Central memory CD4-positive, alpha-beta T cell (primary cell): ENCODE data around the gene ADTRP.

Experiments used
- DNase-seq: peaks from one replicate; pipeline ENCODE4 v3.0.0; 2022

Gene ADTRP

GRCh38 chr6:11754625-11755271 lies 23.9 kb downstream of the ADTRP start:
- DNase-seq = no peak

GRCh38 chr6:11753798-11754197 lies 24.8 kb downstream of the ADTRP start:
- no peak for DNase-seq

DNA sequence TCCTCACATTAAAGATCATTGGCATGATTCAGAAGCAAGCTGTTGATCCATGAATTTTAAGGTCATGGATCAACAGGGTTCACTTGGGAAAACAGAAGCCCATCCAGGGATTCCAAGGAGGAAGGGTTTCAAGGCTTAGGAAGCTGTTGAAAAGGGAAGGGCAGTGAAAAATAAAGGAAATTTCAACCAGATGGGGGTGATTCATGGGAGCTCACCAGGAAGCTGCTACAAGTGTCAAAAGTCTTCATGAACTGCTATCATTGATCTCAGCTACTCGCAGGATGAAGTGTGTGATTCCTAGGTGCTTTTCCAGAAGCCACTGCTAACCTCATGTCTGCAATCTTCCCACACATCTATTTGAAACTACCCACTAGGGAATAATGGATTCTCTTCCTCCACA lies 26.2 kb downstream of the ADTRP start:
- no peak for DNase-seq

GRCh38 chr6:11750682-11751081 lies 27.9 kb downstream of the ADTRP start:
- DNase-seq = no peak

DNA sequence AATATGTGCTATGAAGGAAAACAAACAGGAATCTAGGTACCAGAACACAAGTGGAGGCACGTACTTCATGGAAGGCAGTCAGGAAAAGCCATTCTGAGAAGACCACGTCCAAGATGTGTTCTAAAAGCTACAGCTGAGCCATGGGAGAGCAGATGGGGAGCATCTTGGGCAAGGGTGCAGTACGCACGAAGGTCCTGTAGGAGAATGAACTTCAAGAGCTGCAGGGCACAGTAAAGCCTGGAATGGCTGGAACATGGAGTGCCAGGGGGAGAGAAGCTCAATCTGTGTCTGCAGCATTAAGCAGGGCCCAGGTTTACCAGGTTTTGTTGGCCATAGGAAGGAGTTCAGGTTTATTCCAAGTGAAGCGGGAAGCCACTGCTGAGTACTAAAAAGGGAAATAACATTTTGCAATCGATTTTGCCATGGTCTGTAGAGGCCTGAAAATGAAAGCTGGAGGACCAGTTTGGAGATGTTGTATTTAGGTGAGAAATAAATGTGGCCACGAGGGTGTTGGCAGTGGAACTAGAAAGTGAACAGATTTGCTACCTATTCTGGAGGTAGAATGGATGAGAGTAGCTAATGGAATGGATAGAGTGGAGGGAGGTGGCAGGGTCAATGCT lies 29.9 kb downstream of the ADTRP start:
- no peak for DNase-seq

DNA sequence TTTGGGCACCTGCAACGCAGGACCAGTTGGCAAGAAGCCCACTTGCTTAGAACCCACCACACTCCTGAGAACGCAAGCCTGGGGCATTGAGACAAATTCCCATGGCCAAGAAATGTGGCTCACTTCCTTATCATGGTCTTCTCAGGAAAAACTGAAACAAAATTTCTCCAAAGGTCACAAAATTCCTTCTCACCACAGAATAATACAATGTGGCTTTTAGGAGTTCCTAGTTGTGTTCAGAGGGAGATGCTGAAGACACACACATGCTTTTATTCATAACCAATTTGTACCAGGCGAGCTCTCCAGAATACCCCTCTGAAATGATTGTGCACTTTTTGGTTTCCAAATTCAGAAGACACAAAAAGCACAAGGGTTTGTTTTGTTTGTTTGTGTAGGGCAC lies 31.6 kb downstream of the ADTRP start:
- no peak for DNase-seq

DNA sequence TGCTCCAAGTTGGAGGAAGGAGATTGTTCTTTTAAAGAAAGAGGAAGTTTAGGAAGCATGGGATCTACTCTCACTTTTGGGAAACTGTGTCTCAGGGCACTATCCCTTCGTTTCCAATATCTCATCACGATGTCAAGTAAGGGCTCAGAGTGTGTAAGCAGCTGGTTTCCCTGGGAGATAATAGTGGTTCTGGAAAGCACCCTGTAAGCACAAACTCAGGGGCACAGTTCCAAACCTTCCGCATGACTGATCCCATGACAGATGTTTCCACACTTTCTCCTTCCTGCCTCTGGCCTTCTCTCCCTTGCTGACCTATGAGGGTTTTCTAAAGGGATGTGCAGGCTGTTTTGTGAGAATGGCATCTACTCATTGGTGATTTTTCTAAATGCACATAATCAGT lies 33.9 kb downstream of the ADTRP start:
- DNase-seq = no peak

DNA sequence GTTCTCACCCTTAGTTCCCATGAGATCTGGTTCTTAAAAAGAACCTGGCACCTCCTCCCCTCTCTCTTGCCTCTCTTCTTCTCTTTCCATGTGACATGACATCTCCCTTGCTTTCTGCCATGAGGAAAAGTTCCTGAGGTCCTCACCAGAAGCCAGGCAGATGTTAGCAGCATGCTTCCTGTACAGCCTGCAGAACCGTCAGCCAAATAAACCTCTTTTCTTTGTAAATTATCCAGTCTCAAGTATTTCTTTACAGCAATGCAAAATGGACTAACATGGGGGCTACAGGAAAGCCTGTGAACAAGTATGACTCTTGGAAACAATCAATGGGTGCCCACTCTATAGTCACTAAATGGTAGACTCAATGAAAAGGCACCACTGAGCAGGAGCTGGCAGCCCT lies 34.5 kb downstream of the ADTRP start:
- no peak for DNase-seq

GRCh38 chr6:11740875-11741274 lies 37.7 kb downstream of the ADTRP start:
- no peak for DNase-seq

- DNase-seq = no peak
Observed at GRCh38 chr6:11738661-11739375, 39.8 kb downstream of the ADTRP start.

GRCh38 chr6:11738234-11738633 lies 40.4 kb downstream of the ADTRP start:
- DNase-seq = no peak

DNA sequence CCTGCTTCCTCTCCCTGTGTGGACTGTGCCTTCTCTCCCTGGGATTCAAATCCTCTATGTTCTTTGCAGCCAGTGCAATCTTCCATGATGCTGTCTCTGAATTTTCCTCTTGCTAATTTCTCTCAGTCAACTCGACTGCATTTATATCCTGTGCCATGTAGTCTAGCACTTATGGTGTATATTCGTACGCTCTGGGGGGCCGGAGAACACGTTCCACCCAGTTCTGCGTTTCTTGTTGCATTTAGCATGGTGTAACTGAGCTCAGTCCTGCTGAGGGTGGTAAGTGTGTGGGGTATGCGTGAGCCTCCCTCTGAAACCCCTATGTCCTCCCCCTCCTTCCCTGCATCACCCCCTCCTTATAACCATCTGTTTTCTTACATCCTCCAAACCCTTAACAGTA lies 42.0 kb downstream of the ADTRP start:
- no peak for DNase-seq

- no peak for DNase-seq
Observed at GRCh38 chr6:11734861-11735613, 43.6 kb downstream of the ADTRP start.

GRCh38 chr6:11732036-11732631 lies 46.5 kb downstream of the ADTRP start:
- no peak for DNase-seq

GRCh38 chr6:11731423-11731822 lies 47.2 kb downstream of the ADTRP start:
- DNase-seq = no peak

DNA sequence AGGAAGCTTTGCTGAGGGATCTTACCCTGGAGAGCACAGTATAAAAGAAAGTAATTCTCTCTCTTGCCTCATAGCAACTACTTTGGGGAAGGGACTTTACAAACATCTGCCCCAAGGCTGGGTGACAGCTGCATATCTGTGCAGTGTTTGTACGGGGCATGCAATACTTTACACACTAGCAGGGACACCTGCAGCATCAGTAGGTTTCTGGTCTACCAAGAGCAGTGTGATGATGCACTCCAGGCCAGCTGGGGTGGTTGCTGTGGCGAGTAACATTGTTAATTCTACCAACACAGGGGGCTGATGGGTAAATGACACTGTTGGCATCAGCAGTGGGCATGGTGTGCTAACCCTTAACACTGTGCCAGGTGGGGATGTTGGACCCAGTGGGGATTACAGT lies 48.0 kb downstream of the ADTRP start:
- DNase-seq = no peak

DNA sequence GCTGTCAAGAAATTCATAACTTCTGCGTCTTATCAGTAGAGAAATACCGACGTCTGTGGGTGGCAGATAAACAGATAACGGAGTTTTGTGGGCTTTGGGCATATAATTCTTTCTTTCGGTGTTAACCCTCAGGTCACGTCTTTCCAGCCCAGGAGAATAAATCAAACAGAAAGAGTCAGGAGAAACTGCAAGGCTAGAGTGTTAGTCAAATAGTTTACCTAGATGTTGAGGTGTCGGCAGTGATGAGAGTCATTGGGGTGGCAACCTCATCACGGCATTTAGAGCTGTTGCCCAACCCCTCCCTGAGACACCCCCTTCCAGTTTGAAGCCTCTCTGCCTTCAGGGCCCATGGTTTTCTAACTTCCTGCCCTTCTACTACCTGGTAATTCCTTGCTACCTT lies 49.5 kb downstream of the ADTRP start:
- DNase-seq = peak; percentile 49

GRCh38 chr6:11727998-11728961 lies 50.3 kb downstream of the ADTRP start:
- DNase-seq = peak; percentile 42

DNA sequence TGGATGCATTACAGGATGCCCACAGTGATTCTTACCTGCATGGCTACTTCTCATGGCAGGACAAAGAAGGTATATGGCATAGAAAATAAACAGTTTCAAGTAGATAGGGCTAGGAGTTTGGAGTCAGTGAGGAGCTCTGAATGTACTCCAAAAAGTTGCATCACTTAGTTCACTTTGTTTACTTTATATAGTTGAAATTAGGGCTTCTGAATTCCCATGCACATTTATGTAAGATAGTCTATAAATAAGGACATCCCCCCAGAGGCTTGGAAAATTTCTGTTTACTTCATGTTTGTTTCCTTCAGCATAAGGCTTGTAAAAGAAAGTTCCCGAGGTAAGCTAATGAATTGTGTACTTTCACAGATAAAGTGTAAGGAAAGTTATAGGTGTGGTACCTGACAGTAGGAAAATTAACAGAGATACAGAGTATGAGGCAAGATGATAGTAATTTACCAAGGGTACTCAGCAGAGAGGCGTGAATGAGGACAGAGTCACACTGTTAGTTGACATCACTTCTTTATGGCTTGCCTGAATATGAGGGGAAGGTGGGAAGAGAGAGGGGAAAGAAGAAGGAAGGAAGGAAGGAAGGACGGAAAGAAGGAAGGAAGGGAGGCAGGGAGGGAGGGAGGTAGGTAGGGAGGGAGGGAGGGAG lies 51.1 kb downstream of the ADTRP start:
- no peak for DNase-seq

GRCh38 chr6:11724286-11724685 lies 54.3 kb downstream of the ADTRP start:
- no peak for DNase-seq
